ENCODE results near the gene WNT5B. TPM values are rescaled to one million over a fixed set of nuclear protein-coding genes. Genes with fewer than 3 reads are reported as not detected.

The WNT5B gene
- 1.6 to 3.3 TPM (median 3.0 TPM) in 5 replicates for total RNA-seq (2022; extraction: Qiagen RNA extraction)

GRCh38 chr12:1628666-1629337, at the start of gene WNT5B:
Gene WNT5B (plus strand): TSS chr12:1629231. CDS start chr12:1631355, 2,124 bp downstream.

DNA sequence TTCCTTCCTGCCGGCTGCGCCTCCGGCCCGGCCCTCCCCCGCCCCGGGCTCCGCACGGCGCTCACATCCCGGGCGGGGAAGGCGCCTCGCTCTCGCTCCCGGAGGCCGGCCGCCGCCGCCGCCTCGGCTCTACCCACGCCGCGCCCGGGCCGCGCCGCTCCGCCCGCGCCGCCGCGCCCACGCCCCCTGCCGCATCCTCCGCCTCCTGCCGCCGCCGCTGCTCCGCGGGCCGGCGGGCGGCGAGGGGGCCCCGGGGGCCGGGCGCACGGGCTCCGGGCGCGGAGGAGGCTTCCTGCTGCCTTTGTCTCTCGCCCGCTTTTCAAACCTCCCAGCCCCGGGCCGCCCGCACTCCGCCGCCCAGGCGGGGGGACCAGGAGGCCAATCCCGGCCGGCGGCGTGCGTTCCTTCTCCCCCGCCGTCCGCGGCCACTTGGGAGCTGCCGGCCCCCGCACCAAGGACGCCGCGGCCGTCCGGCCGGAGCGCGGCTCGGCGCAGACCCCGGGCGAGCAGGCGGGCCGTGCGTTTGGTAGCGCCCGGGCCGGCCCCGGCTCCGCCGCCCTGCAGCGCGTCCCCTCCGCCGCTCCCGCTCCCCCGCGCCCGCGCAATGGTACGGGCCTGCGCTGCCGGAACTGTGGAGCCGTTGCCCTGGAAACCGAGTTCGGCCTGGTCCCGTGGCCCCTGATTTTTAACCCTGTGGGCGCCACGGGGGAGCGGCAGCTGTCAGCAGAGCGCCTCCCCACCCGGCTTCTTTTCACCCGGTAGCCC, 34.6 kb upstream of the WNT5B start, which contains the start of gene FBXL14:
FBXL14 (minus strand) TSS at position 321 of the 765 bp plus-strand sequence. CDS start 515 bp downstream, outside the sequence.

DNA sequence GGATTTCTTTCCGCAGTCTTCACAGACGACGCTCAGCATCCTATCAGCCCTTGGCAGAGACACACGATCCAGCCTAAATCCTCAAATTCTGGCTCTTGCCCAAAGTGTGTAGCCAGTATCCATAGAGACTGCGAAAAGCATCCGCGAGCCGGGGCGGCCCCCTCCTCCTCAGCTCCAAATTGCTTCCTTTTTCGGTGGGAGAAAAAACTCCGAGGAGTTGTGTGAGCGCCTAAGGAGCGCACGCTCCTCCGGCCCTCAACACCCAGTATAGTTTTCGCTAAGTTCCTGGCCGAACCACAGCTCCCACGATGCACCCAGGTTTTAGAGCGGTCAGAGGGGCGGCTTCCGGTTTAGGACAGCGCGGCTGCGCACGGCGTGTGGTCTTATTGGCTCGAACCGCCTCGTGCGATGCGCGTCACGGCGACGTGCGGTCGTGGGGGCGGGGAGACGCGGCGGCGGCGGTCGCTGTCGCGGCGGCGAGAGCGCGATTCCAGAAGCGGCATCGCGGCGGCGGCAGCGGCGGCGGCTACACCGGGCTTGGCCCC, 61.6 kb downstream of the WNT5B start, which contains the start of gene ADIPOR2:
ADIPOR2 (plus strand) TSS at position 493 of the 545 bp plus-strand sequence. CDS start 63,274 bp downstream, outside the sequence.

Other genes starting within 250 kb of the WNT5B start
- gene FBXL14, start 34.6 kb upstream of the WNT5B start, total RNA-seq (2022; extraction: Qiagen RNA extraction) = 8.7 to 12.0 TPM (median 11.4 TPM) in 5 replicates
- 55.6 to 71.8 TPM (median 58.6 TPM) in 5 replicates for gene ADIPOR2, start 61.8 kb downstream of the WNT5B start, total RNA-seq (2022; extraction: Qiagen RNA extraction)
- gene LRTM2, start 191.3 kb downstream of the WNT5B start, total RNA-seq (2022; extraction: Qiagen RNA extraction) = 0.07 to 0.15 TPM in 2 of 5 replicates, not detected in the others